NOMO-1 treated with DMSO at 0.1 percent for 48 hours (cell line): ENCODE data around the gene ZXDC.

Source experiments
- DNase-seq: peaks from one replicate; lab custom pipeline; 2025; ENCODE audit not compliant: unreplicated experiment; lab: John Stamatoyannopoulos, UW

ZXDC gene

DNA sequence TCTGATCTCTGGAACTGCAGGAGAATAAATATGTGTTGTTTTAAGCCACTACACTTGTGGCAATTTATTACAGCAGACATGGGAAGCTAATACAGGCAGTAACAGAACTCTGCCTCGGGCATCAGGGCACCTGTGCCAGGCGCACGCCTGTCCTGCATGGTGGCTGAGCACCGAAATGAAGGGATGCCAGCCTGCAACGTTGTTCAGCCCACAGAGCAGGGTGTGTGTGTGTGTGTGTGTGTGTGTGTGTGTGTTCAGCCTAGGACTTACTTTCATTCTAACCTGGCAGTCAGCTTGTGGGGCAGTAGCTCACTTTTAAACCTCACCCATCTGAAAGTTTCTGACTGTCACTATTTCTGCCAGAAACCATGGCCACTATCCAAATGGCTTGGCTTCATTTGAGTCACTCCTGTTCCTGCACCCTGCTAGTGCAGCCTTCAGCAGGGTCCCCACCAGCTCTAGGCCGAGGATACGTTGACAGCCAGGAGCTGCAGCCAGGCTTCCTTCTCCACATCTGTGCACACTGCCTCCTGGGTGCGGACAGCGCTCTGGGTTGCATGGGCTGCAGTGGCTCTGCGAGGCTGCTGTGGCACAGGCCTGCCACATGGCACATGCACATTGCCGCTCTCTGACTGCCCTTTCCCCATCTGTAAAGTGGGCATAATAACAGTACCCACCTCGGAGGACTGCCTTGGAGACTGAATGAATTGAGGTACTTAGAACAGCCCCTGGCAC lies 37.4 kb upstream of the ZXDC start:
- no peak for DNase-seq

DNA sequence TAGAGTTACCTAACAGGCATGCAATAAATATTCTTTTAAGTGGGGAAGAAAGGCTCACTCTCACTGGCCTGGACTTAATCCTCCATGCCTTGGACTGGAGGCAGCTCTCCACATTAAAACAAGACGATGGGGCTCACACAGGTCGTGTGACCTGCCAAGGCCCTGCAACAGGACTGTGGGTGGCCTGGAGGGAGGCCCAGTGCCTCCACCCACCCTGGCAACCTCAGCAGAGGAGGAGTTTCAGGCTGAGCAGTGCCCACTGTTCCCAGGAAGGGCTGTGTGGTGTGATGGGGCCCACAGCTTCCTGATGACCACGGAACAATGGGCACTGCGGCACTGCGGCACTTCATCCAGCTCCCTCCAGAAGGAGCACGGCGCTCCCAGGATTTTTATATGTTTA lies 36.3 kb upstream of the ZXDC start:
- DNase-seq = no peak

DNA sequence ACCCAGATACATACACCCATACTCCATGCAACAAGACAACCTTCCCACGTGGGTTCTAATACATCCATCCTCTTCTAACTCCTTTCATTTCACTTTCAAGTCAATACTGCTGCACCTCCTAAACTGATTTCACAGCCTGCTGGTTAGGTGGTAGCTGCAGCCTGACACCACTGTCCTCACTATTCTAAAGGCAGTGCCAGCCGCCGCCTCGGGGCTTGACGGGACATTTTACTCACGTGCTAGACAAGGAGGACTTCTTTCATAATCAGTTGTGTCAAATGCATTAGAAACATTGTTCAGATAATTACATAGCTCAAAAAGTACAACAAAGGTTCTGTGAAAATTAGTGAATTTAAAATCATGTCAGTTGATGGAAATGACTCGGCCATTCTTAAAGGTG lies 35.6 kb upstream of the ZXDC start:
- no peak for DNase-seq

DNA sequence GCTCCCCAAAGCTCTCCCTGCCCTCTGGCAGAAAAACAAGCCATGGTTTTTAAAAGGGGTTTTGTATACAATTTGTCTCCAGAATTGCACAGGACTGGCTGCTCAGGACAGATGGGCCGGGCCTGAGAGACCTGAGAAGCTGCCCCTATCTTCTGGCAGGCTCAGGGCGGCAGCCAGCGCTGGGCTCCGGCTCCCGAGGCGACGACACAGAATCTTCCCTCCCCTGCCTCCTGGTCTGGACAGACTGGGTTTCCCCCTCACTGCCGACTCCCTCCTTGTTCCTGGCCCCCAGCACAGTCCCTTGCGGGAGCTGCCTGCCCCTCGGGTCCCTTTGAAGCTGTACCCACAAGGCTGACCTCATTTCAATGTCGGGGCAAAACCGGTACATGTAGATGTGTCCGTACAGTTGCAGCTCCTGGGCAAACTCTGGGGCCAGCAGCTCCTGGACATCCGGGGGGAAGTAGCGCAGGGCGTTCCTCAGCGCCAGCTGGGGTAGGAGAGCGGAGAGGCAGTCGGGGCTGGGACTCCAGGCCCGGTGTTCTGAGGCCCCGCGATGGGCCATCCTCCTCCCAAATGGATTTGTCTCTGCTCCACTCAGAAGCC lies 34.7 kb upstream of the ZXDC start:
- DNase-seq = no peak

DNA sequence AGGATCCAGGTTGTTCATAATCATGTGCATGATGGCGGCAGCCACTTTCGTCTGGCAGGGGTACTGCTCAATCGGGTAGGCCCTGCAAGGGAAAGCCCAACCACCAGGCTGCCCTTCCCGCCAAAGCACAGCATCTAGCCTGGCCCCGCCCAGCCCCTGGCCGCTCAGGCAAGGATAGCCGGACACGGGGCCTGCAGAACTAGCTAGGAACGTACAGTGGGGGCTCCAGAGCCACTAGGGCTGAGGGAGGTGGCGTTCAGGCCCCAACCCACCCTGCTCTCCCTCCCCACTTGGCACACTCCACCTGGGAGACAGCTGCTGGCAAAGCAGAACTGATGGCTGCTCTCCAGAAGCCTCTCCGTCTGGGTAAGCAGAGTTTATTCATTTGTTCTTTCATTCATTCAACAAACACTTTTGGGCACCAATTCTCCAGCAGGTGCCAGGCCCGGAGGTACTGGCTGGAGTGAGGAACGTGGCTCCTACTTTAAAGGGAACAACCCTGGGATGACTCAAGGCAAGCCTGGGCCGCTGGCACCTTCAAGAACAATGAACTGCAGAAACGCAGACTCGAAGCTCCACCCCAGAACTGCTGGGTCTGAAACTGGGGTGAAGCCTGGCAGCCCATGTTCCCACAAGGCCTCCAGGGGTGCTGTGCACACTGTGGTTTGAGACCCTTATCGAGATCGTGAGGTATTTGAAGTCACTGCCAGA lies 34.1 kb upstream of the ZXDC start:
- no peak for DNase-seq

DNA sequence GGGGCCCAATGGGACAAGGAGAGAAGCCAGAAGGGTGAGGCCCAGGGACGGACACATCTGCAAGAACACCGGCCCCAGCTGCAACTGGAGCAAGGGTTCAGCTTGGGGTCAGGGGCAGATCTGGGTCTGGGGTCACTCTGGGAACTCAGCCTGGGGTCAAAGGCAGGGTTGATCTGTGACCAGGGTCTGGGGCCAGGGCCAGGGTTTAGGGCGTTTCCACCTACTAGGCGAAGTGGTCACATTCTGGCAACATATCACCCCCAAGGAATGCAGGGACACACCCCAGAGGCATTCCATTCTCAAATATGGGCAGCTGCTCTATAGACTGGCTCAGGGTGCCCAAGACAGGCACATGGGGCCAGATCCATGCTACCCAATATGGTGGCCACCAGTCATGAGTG lies 32.9 kb upstream of the ZXDC start:
- no peak for DNase-seq

DNA sequence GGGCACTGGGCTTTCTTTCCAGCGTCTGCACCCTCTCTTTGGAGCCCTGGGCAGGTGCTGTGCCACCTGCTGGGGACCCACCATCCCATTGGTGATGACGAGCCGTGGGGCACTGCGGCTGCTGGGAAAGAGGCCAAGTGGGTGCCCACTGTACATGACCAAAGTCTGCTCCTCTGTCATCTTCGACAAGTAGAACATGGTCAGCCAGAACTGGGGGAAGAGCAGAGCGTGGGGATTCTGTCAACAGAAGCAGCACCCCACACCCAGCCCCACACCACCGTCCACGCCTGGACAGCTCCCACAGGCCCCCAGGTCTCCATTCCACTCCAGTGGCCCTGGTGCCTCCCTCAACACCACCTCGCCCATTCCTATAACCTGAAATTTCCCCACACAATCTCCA lies 32.2 kb upstream of the ZXDC start:
- no peak for DNase-seq

DNA sequence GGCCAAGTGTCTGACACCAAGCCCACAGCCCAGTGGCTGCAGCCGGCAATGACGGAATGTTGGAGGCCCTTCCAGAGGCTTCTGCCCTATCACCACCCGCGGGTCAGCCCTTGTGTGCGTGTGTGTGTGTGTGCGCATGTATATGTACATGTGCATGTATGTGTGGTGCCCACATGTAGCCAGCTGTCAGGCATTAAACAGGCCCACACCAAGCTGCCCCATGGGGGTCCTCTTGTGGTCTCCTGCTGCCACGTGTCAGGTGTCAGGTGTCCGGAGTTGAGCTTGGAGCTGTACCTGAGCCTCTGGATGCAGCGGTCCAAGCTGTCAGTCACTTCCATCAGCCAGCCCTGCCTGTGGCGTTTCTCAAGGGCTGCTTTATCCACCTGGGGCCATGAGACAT lies 28.0 kb upstream of the ZXDC start:
- DNase-seq = no peak

DNA sequence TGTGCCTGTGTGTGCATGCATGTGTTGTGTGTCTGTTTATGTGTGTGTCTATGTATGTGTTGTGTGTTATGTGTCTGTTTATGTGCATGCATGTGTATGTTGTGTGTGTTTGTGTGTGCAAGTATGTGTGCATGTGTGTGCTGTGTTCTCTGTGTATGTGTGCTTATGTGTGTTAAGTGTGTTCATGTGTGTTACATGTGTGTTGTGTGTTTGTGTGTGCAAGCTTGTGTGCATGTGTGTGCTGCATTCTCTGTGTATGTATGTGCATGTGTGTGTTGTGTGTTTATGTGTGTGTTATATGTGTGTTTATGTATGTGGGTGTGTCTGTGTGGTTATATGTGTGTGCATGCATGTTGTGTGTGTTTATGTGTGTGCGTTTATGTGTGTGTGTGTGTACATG lies 27.0 kb upstream of the ZXDC start:
- no peak for DNase-seq

DNA sequence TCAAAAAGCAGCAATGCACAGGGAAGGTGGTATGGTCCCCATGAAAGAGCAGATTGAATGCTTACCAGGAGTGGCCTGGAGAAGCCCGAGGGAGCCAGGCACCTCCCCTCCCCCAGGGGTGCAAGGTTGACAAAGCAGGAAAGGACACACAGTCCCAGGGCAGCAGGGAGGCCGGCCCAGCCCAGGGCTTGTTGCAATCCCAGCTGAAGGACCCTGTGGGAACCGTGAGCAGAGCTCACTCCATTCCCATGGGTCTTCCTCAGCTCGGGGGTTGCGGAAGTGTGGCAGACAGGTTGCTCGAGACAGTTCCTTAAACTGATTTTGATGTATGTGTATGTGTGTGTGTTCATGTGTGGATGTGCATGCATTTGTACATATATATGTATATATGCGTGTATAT lies 26.0 kb upstream of the ZXDC start:
- no peak for DNase-seq

DNA sequence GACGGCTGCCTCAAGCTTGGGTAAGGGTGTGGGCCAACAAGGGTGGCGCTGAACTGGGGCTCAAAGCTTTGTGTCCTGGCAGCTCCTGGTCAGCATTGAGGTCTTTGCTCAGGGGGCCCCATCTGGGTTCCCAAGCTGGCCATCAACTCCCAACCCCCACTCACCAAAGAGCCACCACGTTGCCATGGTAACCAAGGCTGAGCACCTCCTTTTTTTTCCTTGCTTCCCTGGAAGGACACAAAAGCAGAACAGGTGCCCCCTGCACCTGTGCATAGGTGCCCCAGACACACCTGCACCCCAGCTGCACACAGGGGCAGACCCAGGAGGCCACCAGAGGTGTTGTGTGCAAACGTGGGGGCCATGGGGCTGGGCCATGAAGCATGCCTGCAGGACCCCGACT lies 25.4 kb upstream of the ZXDC start:
- DNase-seq = no peak

DNA sequence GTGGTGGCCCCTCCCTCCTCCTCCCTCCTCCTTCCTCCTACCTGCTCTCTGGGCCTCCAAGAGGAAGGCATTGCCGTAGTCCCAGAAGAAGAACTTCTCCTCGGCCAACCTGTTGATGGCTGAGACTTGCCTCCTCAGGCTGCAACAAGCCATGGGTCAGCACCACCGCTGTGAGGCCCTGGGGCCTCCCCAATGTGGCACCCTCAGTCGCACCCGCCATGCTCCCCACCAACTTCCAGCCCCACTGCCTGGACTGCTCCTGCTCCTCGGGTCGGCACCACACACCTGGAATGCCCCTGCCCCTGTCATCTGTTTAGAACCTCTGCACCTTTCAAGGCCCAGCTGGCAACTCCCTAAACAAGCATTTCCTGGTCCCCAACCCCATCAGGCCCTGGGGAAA lies 24.3 kb upstream of the ZXDC start:
- DNase-seq = no peak

DNA sequence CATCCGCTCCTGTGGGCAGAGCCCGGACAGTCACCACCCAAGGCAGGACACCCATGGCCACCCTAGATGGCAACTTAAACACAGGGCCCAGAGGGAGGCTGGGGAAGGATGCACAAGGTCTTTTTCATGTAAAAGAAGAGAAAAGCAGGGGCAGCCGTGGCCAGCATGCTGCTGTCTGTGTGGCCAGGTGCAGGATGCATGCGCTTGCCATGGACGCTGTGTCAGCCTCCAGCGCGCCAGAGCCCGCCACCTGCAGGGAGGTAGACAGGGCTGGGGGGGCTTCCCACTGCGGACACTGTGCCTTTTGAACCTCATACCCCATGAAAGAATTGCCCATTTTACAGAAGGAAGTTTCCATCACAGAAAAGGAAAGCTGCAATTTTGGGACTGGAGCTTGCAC lies 23.7 kb upstream of the ZXDC start:
- no peak for DNase-seq

DNA sequence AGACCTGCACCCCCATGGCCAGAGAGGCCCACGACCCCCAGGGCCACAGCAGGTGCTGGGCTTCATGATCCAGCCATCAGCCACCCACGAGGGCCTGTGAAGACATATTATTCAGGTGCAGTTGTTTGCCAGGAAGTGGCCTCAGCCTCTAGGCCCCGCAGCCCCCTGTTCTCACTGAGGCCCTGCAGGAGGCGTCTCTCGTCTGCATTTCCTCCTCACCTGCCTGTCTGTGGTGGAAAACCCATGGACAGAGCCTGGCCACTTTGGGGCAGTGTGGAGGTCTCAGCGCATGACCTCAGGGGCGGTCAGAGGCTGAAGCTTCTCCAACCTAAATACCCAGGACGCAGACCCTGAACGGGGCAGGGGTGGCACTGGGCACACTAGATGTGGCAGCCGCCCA lies 23.2 kb upstream of the ZXDC start:
- DNase-seq = no peak

DNA sequence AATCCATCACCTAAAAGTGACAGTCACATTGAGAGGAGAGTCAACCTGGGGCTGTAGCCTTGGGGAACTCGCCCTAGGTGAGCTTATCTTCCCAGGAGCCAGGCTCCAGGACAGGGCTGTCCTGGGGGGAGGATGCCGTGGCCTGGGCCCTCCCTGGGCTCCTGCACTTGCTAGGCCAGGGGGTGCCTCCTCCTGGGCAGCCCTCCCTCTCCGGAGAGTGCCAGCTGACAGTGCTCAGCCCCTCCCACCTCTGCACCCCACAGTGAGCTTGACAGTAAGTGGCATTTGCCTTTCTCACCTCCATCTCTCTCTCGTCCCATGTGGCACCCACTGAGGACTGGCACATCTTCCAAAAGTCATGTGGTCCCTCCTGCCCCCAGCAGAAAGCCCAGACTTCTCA lies 22.8 kb upstream of the ZXDC start:
- no peak for DNase-seq

DNA sequence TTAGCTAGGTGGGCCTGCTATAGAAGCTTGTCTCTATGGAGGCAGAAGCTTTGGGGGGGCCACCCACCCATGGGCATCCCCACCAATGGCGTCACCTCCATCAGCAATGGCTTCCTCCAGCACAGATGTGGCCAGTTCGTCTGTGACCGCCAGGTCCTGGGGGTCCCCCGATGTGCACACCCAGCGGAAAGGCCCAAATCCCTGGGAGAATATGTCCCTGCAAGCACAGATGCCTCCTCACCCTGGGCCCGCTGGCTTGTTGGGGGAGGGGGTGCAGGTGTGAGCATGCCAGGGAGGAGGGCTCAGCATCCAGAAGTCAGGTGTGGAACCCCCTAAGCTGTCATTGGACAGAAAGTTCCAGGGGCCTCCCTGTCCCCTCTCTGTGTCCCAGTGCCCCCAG lies 22.3 kb upstream of the ZXDC start:
- no peak for DNase-seq

DNA sequence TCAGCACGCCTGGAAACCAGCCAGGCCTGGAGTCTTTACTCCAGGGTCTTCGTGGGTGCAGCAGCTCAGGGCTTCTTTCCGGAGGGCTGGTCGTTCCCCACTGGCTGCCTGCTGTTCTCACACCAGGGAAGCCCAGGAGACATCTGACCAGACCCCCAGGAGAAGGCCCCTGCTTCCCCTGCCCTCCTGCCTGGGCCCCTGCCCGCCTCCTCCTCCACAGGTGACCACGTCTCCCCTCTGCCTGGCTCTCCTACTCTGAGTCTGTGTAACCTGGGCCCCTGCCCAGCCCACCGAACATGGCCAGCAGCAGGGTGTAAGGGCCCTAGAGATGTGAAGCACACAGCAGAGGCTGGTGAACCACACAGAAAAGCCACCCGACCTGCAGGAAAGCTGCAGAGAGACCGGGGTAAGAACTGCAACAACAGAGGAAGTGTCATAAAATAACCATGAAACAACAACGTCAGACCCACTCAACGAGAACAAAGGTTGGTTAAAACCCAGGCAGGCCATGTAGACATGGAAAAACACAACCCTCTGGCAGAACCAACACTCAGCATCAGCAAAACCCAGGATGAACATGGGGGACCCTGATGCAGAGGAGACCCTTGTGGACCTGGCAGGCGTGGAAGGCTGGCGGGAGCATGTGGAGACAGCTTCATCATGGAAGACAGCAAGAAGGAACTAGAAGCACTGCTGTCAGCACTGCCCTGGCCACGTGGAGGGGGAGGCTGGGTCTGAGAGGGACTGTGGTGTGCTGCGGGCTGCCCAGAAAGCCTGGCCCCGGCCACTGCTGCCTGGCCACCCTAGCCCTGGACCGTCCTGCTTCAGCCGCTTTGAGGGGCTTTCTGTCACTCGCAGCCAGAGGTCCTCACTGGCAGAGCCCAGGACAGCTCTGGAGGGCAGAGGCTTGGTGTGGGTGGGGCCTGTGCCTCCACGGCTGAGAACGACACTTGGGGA lies 21.5 kb upstream of the ZXDC start:
- no peak for DNase-seq

DNA sequence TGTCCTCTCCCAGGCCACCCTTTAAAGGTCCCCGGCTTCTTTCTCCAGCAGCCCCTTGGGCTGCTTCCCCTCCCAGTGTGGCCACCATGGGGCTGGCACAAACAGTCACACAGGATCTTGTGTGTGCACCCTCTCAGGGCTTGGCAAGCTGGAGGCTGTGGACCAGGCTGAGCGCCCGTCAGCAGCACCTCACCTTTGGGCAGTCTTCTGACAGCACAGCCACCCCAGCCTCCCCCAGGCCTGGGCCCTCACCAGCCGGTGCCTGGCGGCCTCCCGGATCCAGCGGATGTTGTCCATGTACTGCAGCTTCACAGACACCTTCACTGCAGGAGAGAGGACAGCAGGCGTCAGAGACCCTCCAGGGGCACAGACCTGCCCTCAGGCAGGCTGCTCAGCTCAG lies 20.1 kb upstream of the ZXDC start:
- no peak for DNase-seq

DNA sequence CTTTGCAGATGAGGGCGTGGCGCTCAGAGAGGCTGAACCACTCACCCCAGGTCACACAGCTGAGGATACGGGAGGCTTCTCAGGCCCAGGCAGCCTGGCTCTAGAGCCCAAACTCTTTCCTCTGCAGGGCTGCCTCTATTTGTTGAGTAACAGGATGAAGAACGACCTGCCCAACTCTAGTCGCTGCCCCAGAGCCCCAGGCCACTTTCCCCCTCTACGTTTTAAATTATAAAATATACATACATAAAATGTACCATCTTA lies 19.2 kb upstream of the ZXDC start:
- DNase-seq = no peak

DNA sequence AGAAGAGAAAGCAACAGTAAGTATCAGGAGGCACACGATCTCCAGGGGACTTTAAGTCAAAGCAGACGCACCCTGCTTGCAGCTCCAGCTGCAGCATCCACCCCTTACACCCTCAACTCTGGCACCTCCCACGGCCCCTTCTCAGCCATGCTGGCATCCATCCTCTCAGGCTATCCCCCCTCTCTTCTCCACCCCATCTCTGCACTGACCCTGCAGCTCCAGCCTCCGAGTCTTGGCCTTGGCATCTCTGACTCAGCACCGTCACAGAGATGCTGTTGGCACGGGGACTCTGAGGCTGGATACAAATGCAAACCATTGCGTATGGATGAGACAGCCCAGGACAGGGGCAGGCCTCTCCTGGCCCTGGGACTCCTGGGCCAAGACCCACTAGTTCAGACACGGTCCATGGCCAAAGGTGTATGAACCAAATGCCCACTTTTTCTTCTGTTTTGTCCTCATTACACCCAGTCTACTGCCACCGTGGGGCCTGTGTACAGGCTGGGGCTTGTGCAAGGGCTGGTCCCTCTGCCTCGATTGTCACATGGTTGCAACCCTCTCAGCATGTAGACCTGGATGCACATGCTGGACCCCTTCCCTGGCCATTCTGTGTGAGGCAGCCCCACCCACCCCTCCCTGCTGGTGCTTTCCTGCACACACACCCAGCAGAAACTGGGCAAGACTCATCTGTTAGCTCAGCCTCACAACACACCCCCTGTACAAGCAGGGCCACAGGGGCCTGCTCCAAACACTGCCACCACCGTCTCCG lies 18.7 kb upstream of the ZXDC start:
- no peak for DNase-seq

DNA sequence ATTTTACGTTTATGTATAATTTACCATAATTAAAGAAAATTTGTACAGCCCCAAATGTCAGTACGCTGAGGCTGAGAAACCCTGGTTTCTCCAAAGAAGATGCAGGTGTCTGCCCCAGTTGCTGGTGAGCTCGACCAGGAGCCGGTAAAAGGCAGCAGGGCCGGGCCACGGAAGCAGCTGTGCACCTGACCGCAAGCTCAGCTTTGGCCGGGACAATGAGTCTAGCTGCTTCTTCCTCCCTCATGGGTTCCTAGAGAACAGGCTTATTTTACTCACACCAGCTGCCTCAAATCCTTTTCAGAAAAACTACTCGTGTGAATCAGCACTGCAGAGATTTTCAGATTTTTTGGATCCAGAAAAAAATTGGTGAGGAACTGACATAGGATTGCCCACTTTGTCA lies 18.0 kb upstream of the ZXDC start:
- peak; percentile 23 for DNase-seq
